Measurements from ENCODE around the gene LSP1. TPM values are rescaled to one million over a fixed set of nuclear protein-coding genes. Genes with fewer than 3 reads are reported as not detected.

The LSP1 gene
- total and polyA plus RNA-seq, 4 donors = 5.0 to 7.7 (median 5.7) TPM

DNA sequence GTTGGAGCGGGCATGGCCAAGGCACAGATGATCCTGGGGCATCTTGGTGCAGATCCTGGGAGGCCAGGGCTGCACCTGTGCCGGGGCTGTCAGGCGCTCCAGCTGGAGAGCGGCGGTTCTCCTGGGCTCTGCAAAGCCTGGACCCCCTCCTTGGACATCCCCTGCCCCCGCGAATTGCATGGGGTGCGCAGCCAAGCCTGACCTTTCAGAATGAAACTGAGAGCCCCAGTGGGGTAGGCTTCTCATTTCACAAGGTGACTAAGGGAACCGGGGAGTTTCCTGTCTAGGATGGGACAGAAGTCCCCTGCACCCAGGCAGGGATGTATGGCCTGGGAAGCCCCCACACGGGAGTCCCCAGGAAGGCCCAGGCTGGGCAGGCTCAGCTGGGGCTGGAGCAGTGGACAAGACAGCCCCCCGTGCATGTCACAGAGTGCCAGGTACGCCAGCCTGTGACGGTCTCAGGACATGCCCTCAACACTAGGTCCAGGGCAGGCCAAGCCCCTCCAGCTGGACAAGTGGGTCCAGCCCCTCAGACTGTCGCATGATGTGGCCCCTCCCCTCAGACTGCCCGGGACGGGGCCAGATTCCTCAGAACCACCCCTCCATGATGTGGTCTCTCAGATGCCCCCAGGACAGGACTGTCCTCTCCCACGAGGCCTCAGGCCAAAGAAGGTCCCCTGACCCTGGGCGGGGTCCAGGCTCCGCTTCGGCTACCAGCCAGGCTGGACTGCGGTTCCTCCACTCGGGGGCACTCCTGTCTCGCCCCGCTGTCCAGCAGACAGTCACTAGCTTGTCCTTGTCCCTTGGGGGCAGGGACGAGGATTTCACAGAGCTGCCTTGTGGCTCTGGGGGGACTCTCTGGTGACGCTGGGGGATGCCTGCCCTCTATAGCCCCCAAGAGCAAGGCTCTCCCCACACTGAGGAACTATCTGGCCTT, 2.3 kb downstream of the LSP1 start:
- DNase-seq (ENCODE audit: low spot score) = no peak
- 80% methylated on average over 26 of the region's 26 CpGs for WGBS
- no peak overlapping the region for H3K27ac ChIP-seq (ENCODE audit: low read depth in 1 of 2, low read length in 2 of 2)
- H3K27me3 ChIP-seq (ENCODE audit: control insufficient read depth in 4 of 4, insufficient read depth in 4 of 4, low read length in 3 of 4) = no peaks in the 10 kb centered on the region
- H3K36me3 ChIP-seq (ENCODE audit: control insufficient read depth in 4 of 4, insufficient read depth in 3 of 4, low read depth in 1 of 4, low read length in 3 of 4) = no peaks in the 10 kb centered on the region
- no peak overlapping the region for H3K9ac ChIP-seq (ENCODE audit: low read depth in 1 of 2, low read length in 2 of 2)
- no peak overlapping the region for H3K4me3 ChIP-seq (ENCODE audit: low read depth in 1 of 3, low read length in 3 of 3)
- TF ChIP-seq RXRA (IDR thresholded peaks at IDR 0.05) = no peak
- no peak for TF ChIP-seq GABPA (IDR thresholded peaks at IDR 0.05 in 1 of 2, conservative IDR thresholded peaks at IDR 0.05 in 1 of 2)
- TF ChIP-seq, protein P1, sequence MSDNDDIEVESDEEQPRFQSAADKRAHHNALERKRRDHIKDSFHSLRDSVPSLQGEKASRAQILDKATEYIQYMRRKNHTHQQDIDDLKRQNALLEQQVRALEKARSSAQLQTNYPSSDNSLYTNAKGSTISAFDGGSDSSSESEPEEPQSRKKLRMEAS (IDR thresholded peaks at IDR 0.05) = no peak
- no peaks in the 10 kb centered on the region for H3K9me3 ChIP-seq (ENCODE audit: control insufficient read depth in 4 of 4, low read length in 3 of 4)
- H3K4me1 ChIP-seq (ENCODE audit: control insufficient read depth in 4 of 4, insufficient read depth in 4 of 4, low read length in 3 of 4) = peaks cover 0 to 4% (median 0%) of the 10 kb centered on the region in 4 donors

- no peaks in the 10 kb centered on the region for H3K9me3 ChIP-seq (ENCODE audit: control insufficient read depth in 4 of 4, low read length in 3 of 4)
- WGBS = 94% methylated on average over 11 of the region's 11 CpGs
- H3K27me3 ChIP-seq (ENCODE audit: control insufficient read depth in 4 of 4, insufficient read depth in 4 of 4, low read length in 3 of 4) = no peaks in the 10 kb centered on the region
- no peak overlapping the region for H3K27ac ChIP-seq (ENCODE audit: low read depth in 1 of 2, low read length in 2 of 2)
- H3K36me3 ChIP-seq (ENCODE audit: control insufficient read depth in 4 of 4, insufficient read depth in 3 of 4, low read depth in 1 of 4, low read length in 3 of 4) = no peaks in the 10 kb centered on the region
- no peak for DNase-seq (ENCODE audit: low spot score)
- TF ChIP-seq FOXA2 (IDR thresholded peaks at IDR 0.05) = no peak
- TF ChIP-seq, protein P1 (IDR thresholded peaks at IDR 0.05) = no peak
- H3K4me3 ChIP-seq (ENCODE audit: low read depth in 1 of 3, low read length in 3 of 3) = no peak overlapping the region
- H3K4me1 ChIP-seq (ENCODE audit: control insufficient read depth in 4 of 4, insufficient read depth in 4 of 4, low read length in 3 of 4) = peaks cover 0 to 4% (median 0%) of the 10 kb centered on the region in 4 donors
- no peak overlapping the region for H3K9ac ChIP-seq (ENCODE audit: low read depth in 1 of 2, low read length in 2 of 2)
Observed at GRCh38 chr11:1855886-1856265, 3.0 kb downstream of the LSP1 start.

DNA sequence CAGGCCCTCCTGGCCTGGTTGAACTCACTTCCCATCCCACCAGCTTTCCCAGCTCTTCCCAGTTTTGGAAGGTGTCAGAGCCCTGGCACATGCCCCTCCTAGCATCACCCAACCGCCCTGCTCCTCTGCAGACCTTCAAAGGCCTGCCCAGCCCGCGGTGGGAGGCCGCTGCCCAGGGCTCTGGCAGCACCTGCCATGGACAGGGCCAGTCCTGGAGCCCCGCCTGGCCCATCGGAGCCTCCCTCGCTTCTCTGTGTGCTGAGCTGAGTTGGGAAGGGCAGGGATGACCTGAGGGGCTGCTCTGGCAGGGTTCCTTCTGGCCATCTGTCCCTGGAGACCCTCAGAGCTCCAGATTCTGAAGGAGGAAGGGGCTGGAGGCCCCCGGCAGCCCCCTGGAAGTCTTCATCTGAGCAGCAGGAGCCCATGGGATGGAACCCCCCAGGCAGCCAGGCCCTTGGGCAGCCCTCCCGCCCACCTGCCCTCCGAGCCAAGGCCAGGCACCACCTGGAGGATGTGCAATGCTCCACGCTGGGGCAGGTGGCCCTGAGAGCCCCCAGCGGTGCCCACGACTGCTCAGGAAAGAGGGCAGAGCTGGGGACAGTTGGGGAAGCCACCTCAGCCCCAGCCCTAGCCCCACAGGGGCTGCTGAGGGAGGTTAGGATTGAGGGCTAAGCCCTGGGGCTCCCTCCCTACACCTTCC, 3.6 kb downstream of the LSP1 start:
- no peak for TF ChIP-seq HNF4A (conservative IDR thresholded peaks at IDR 0.05)
- TF ChIP-seq FOXA1 (IDR thresholded peaks at IDR 0.05) = no peak
- TF ChIP-seq, protein P2, sequence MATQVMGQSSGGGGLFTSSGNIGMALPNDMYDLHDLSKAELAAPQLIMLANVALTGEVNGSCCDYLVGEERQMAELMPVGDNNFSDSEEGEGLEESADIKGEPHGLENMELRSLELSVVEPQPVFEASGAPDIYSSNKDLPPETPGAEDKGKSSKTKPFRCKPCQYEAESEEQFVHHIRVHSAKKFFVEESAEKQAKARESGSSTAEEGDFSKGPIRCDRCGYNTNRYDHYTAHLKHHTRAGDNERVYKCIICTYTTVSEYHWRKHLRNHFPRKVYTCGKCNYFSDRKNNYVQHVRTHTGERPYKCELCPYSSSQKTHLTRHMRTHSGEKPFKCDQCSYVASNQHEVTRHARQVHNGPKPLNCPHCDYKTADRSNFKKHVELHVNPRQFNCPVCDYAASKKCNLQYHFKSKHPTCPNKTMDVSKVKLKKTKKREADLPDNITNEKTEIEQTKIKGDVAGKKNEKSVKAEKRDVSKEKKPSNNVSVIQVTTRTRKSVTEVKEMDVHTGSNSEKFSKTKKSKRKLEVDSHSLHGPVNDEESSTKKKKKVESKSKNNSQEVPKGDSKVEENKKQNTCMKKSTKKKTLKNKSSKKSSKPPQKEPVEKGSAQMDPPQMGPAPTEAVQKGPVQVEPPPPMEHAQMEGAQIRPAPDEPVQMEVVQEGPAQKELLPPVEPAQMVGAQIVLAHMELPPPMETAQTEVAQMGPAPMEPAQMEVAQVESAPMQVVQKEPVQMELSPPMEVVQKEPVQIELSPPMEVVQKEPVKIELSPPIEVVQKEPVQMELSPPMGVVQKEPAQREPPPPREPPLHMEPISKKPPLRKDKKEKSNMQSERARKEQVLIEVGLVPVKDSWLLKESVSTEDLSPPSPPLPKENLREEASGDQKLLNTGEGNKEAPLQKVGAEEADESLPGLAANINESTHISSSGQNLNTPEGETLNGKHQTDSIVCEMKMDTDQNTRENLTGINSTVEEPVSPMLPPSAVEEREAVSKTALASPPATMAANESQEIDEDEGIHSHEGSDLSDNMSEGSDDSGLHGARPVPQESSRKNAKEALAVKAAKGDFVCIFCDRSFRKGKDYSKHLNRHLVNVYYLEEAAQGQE (IDR thresholded peaks at IDR 0.05) = no peak
- TF ChIP-seq YY1 (IDR thresholded peaks at IDR 0.05) = no peak
- TF ChIP-seq HNF4G (IDR thresholded peaks at IDR 0.05) = no peak
- TF ChIP-seq FOXA2 (IDR thresholded peaks at IDR 0.05) = no peak
- TF ChIP-seq ATF3 (IDR thresholded peaks at IDR 0.05) = no peak
- no peak for TF ChIP-seq GABPA (IDR thresholded peaks at IDR 0.05 in 1 of 2, conservative IDR thresholded peaks at IDR 0.05 in 1 of 2)
- no peak for TF ChIP-seq ZBTB33 (IDR thresholded peaks at IDR 0.05)
- TF ChIP-seq TAF1 (conservative IDR thresholded peaks at IDR 0.05) = no peak
- no peak for TF ChIP-seq RXRA (IDR thresholded peaks at IDR 0.05)
- no peak for TF ChIP-seq CTCF (IDR thresholded peaks at IDR 0.05; ENCODE audit: low read depth, low read length, missing input control)
- TF ChIP-seq RAD21 (IDR thresholded peaks at IDR 0.05) = no peak
- TF ChIP-seq SP1 (IDR thresholded peaks at IDR 0.05) = no peak
- Histone ChIP-seq H3K27me3 (ENCODE audit: control insufficient read depth in 4 of 4, insufficient read depth in 4 of 4, low read length in 3 of 4) (no peaks in the 10 kb centered on the region), H3K4me1 (ENCODE audit: control insufficient read depth in 4 of 4, insufficient read depth in 4 of 4, low read length in 3 of 4) (peaks cover 0 to 4% (median 0%) of the 10 kb centered on the region in 4 donors), H3K4me3 (ENCODE audit: low read depth in 1 of 3, low read length in 3 of 3) (no peak overlapping the region), H3K9ac (ENCODE audit: low read depth in 1 of 2, low read length in 2 of 2) (no peak overlapping the region), H3K36me3 (ENCODE audit: control insufficient read depth in 4 of 4, insufficient read depth in 3 of 4, low read depth in 1 of 4, low read length in 3 of 4) (no peaks in the 10 kb centered on the region), H3K27ac (ENCODE audit: low read depth in 1 of 2, low read length in 2 of 2) (no peak overlapping the region), H3K9me3 (ENCODE audit: control insufficient read depth in 4 of 4, low read length in 3 of 4) (no peaks in the 10 kb centered on the region)
- no peak for DNase-seq (ENCODE audit: low spot score)
- 94% methylated on average over 13 of the region's 13 CpGs for WGBS

All from liver (tissue), 9 donors.